Type B pancreatic cell (in vitro differentiated cells): ENCODE measurements around the gene SNTG2. TPM values are rescaled to one million over a fixed set of nuclear protein-coding genes. Genes with fewer than 3 reads are reported as not detected.

Experiments used
- DNase-seq: peaks from one replicate; pipeline ENCODE4 v3.0.0; 2021; ENCODE audit warnings: mixed read lengths; ENCODE audit not compliant: unreplicated experiment; ENCODE audit errors: extremely low spot score
- H3K27ac Mint-ChIP-seq: 2 replicates; pipeline ENCODE4 v1.8.0; 2021; ENCODE audit warnings: mild to moderate bottlenecking, mixed read lengths
- H3K27me3 Mint-ChIP-seq: 2 replicates; pipeline ENCODE4 v1.8.0; 2021; ENCODE audit warnings: mixed read lengths
- H3K36me3 Mint-ChIP-seq: 2 replicates; pipeline ENCODE4 v1.8.0; 2021; ENCODE audit warnings: mixed read lengths
- H3K4me1 Mint-ChIP-seq: one replicate; pipeline ENCODE4 v1.8.0; 2021; ENCODE audit warnings: mixed read lengths; ENCODE audit not compliant: unreplicated experiment
- H3K4me3 Mint-ChIP-seq: 2 replicates; pipeline ENCODE4 v1.8.0; 2021; ENCODE audit warnings: mild to moderate bottlenecking, mixed read lengths
- H3K9me3 Mint-ChIP-seq: 2 replicates; pipeline ENCODE4 v1.8.0; 2021; ENCODE audit warnings: mixed read lengths
- CTCF ChIP-seq: fragments of 200-600 bp; sonication (generic); conservative IDR thresholded peaks from 2 replicates; pipeline ENCODE4 v1.5.0; 2021; ENCODE audit warnings: antibody characterized with exemption, mild to moderate bottlenecking
- total RNA-seq: library from RNA; stranded (reverse); gene quantifications from 2 replicates; pipeline ENCODE4 v1.2.1, GENCODE V29; 2021; ENCODE audit warnings: low replicate concordance

The SNTG2 gene
- total RNA-seq, 1 donor from 2014 or later, result 1.1 TPM

GRCh38 chr2:954687-955000 is 4.0 kb downstream of the SNTG2 start:
- Mint-ChIP-seq H3K4me1 (peaks cover 4% of the 10 kb centered on the region), H3K36me3 (no peaks in the 10 kb centered on the region), H3K9me3 (no peaks in the 10 kb centered on the region), H3K27ac (no peak overlapping the region), H3K27me3 (peaks cover 65% of the 10 kb centered on the region), H3K4me3 (no peak overlapping the region)
- no peak for DNase-seq
- TF ChIP-seq CTCF, result peak; percentile 4

- H3K27ac Mint-ChIP-seq, result no peak overlapping the region
- H3K36me3 Mint-ChIP-seq, result no peaks in the 10 kb centered on the region
- H3K27me3 Mint-ChIP-seq, result peaks cover 59% of the 10 kb centered on the region
- H3K4me1 Mint-ChIP-seq, result peaks cover 4% of the 10 kb centered on the region
- DNase-seq, result no peak
- H3K9me3 Mint-ChIP-seq, result no peaks in the 10 kb centered on the region
- no peak for TF ChIP-seq CTCF
- no peak overlapping the region for H3K4me3 Mint-ChIP-seq
Measured at GRCh38 chr2:955829-956731, 5.4 kb downstream of the SNTG2 start.

- H3K27ac Mint-ChIP-seq, result no peak overlapping the region
- peaks cover 10% of the 10 kb centered on the region for H3K4me1 Mint-ChIP-seq
- no peak for TF ChIP-seq CTCF
- no peak overlapping the region for H3K4me3 Mint-ChIP-seq
- DNase-seq, result no peak
- H3K36me3 Mint-ChIP-seq, result no peaks in the 10 kb centered on the region
- H3K27me3 Mint-ChIP-seq, result peaks cover 38% of the 10 kb centered on the region
- H3K9me3 Mint-ChIP-seq, result no peaks in the 10 kb centered on the region
Measured at GRCh38 chr2:959457-959856, 8.8 kb downstream of the SNTG2 start.

GRCh38 chr2:960061-960736 is 9.6 kb downstream of the SNTG2 start:
- Mint-ChIP-seq H3K4me1 (peaks cover 10% of the 10 kb centered on the region), H3K27me3 (peaks cover 32% of the 10 kb centered on the region), H3K27ac (no peak overlapping the region), H3K4me3 (no peak overlapping the region), H3K9me3 (no peaks in the 10 kb centered on the region), H3K36me3 (no peaks in the 10 kb centered on the region)
- no peak for TF ChIP-seq CTCF
- DNase-seq, result no peak

GRCh38 chr2:961786-962185 is 11.1 kb downstream of the SNTG2 start:
- H3K36me3 Mint-ChIP-seq, result no peaks in the 10 kb centered on the region
- DNase-seq, result no peak
- no peak for TF ChIP-seq CTCF
- H3K4me1 Mint-ChIP-seq, result peaks cover 10% of the 10 kb centered on the region
- no peak overlapping the region for H3K4me3 Mint-ChIP-seq
- H3K27me3 Mint-ChIP-seq, result peaks cover 28% of the 10 kb centered on the region
- H3K9me3 Mint-ChIP-seq, result no peaks in the 10 kb centered on the region
- no peak overlapping the region for H3K27ac Mint-ChIP-seq
